Fibroblast of skin of left quadriceps (primary cell): Measurements from ENCODE around the gene CAGE1.

Experiments
- DNase-seq, 2 experiments: peaks; one replicate each; pipeline ENCODE4 v3.0.0-alpha.2; 2013; ENCODE audit warnings: low read depth in 2 of 2

CAGE1 gene

DNA sequence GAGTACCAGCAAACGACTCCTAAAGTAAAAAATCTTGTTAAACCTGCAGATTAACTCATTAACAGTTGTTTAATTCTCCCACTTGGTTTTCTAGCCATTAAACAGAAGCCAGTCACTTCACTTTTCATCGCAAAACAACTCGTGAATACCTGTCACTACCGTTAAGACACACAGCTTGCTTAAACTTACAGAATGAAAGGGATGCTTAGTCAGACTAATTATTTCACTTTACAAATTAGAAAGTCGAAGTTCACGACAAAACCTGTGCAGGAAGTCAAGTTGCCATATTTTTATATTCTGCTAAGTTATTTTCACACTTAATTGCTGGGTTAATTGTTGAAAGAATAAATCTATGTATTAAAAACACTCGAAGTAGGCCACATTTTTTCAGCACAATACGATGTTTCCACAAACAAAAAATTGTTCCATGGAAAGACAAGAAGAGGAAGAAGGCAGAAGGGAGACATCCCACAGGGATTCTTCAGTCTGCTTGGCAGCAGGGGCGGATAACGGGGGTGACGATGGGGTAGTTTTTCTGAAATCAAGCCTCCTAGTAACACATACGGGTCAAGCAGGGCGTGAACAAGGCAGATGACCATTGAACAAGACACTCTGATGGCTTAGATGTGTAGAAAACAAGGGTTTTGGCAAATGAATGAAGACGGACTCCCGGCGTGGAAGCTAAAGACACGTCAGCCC lies 77.5 kb downstream of the CAGE1 start:
- DNase-seq, result no peak

DNA sequence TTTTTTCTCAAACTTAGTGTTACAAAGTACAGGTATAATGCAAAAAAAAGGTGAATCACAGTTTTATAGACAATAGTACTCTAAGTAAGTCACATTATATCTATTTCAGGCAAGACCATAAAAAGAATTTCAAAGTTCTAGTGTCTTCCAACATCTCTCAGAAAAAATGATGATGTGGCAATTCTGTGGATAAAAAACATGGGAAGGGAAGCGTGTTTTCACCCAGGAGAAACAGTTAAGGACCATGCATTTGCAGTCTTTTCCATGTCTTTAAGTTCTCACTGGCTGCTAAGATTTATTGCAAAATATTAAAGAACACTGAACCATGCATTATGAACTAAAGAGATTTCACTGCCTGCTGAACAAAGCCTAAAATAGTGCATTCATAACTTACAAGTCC lies 78.4 kb downstream of the CAGE1 start:
- DNase-seq, result no peak

DNA sequence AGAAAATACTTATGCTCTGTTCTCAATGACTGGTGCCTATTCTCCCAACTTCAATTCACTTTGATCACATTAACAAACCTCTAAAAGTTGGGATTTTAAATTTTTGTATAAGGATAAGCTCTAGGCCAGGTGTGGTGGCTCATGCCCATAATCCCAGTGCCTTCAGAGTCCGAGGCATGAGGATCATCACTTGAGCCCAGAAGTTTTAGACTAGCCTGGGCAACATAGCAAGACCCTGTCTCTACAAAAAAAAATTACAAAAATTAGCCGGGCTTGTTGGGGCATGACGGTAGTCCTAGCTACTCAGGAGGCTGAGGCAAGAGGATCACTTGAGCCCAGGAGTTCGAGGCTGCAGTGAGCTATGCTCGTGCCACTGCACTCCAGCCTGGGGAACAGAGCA lies 80.5 kb downstream of the CAGE1 start:
- DNase-seq, result no peak

DNA sequence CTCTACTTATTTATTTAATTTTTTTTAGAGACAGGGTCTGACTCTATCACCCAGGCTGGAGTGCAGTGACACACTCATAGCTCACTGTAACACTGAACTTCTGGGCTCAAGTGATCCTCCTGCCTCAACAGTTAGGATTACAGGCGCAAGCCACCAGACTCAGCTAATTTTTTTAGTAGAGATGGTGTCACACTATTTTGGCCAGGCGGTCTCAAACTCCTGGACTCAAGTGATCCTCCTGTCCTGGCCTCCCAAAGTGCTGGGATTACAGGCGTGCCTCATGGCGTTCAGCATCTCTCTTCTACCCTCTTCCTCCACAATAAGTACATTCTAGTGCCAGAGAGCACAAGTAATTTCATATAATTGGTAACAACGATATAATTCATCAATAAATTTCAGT lies 82.0 kb downstream of the CAGE1 start:
- DNase-seq, result no peak

DNA sequence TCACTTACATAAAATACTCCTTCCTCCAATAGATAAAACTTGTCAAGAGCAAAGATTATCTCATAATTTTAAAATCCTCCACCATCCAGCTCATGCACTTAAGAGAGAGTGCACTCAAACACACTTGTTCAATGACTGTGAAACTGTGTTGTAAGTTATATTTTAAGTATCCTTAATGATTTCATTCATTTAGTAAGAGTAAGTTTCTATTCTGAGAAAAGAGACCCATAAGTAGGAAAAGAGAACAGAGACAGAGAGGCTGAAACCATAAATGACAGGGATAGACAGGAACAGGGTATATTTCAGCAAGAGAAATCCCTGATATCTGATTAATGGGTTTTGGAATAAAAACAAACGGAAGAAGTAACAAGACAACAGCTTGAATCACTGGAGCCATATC lies 84.7 kb downstream of the CAGE1 start:
- DNase-seq, result no peak

DNA sequence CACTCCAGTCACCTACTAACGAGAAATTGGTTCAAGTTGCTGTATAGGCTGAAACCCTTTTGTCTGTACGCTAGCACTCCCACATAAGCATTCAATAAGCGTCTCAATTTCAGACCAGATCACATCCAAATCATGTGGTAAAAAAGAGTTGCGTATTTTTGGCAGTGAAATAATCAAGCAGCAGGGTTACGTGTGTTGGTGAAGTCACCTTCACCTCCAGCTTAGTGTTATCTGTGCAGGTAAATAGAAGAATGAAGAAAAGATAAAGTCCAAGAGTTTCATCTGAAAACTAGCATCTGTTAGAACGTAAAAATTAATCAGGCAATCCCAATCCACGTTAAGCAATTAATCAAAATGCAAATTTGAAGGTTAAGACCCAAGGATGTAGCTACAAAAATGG lies 87.8 kb downstream of the CAGE1 start:
- DNase-seq, result no peak

DNA sequence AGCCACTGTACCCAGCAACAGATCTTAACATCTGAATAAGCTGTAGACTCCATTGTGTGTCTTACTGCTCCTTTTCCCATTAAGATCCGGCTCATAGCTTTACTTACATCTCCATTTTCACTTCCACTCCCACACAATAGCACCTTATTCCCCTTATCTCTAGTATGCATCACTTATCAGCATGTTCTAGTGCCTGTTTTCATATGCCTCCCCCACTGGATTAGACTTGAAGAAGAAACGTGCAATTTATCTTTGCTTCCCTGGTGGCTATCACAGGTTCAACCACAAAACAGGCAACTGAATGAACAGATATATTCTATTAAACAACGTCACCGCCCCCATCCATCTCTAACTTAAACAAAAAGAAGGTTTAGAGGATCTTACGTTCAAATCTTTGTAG lies 88.6 kb downstream of the CAGE1 start:
- DNase-seq, result no peak

DNA sequence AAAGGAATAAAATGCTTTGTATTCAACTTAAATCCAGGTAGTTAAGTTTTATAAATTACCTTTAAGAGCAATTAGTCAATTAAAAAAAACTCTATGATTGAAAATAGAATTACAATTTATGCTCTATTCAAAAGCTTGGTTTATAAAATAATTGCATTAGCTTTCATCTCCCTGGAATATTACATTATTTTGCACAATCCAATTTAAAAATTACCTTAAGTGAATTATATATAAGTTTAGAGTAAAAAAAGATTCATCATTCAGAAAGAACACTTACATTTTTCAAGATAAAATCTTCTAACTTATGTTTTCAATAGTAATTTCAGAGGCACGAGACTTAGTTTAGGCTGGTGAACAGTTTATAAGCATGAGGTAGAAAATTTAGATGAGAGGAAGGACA lies 91.4 kb downstream of the CAGE1 start:
- DNase-seq, result no peak

DNA sequence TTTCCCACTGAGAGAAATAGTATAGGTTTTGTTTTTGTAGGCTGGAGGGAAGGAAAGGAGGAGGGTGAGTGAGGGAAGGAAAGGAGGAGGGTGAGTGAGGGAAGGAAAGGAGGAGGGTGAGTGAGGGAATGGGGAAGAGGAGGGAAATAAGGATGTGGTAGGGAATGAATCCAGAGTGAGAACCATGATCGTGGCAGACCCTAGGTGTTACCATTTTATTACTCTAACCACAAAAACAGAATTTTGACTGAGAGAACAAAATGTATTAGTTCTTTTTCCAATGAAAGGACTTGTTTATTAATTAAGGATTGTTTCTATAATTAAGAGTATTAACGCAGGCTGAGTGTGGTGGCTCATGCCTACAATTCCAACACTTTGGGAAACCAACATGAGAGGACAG lies 92.9 kb downstream of the CAGE1 start:
- DNase-seq, result no peak

DNA sequence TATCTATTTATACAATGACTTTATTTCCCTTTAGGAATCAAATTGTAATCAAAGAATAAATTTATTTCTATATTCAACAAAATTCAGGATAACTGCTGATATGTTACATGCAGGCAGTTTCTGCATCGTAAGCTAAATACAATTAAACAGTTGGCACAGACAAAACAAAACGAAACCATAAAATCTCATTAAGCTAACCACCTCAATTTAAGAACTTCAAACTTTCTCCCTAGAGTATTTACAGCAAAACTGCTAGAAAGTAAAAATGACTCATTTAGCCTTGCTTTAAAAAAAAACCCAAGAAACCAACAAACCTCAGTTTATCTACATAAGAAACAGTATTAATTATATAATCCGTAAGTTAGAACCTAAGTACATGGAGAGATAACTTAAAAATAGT lies 93.6 kb downstream of the CAGE1 start:
- DNase-seq, result no peak

DNA sequence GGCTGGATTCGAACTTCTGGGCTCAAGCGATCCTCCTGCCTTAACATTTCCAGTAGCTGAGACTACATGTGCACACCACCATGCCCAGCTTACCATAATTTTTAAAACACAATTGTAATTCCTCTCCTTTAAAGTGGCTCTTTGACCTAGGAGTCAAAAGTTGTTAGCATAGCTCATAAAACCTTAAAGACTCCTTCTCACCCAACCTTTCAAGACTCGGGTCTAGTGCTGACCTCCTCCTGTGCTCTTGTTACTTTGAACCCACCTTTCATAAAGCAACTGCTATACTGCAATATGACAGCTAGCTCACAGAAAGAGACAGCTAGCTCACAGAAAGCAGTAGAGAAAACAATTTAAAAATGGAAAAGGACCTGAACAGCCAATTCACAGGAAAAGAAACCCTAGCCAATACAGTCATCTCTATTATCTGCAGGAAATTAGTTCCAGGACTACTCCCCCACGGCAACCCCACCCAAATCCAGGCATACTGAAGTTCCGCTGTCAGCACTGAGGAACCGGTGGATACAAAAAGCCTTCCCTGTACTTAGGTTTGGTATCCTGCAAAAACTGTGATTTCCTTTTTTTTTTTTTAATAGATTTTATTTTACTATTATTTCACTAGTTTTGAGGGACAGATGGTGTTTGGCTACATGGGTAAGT lies 96.8 kb downstream of the CAGE1 start:
- DNase-seq, result no peak

DNA sequence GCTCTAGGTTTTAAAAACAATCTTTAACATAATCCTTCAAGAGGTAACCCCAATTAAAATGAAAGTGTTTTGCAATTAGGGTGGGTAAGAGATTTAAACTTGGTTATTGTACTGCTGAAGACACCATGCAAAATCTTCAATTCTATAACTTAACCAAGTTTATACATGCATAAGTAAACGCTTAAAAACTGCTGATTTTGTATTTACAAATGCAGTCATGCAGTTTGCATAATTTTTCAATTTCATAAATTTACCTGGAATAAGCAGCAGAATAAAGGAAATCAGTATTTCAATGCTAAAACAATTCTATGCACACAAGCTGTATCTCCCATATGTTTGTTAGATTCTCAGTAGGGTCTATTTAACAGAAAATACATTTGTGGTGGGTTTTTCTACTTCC lies 99.5 kb downstream of the CAGE1 start:
- DNase-seq, result no peak

DNA sequence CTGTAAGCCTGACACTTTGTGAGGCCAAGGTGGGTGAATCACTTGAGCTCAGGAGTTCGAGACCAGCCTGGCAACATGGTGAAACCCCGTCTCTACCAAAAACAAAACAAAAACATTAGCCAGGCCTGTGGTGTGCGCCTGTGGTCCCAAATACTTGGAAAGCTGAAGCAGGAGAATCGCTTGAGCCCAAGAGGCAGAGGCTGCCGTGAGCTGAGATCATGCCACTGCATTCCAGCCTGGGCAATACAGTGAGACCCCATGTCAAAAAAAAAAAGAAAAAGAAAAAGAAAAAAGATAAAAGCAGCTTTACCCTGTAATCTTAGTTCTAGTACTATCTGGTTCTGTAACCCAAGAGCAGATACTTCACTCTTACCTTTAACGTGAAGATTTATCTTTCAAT lies 104.1 kb downstream of the CAGE1 start:
- no peak for DNase-seq

DNA sequence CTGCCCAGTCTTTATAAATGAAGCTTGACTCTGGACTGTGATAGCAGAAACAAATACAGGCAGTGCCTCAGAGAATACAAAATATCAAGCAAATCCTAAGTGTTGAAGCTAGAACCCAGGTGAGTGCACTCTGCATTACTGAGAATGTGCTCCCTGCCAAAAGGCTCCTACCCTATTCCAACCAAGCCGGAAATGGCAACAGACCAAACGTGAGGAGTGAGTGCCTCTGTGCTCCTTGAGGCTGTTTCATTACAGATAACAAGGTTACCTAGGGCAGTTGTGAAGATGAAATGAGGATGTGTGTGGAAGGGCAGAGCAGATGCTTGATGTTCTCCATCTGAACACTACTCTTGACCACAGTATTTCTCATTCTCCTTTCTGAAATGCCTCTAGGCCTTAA lies 105.9 kb downstream of the CAGE1 start:
- no peak for DNase-seq

DNA sequence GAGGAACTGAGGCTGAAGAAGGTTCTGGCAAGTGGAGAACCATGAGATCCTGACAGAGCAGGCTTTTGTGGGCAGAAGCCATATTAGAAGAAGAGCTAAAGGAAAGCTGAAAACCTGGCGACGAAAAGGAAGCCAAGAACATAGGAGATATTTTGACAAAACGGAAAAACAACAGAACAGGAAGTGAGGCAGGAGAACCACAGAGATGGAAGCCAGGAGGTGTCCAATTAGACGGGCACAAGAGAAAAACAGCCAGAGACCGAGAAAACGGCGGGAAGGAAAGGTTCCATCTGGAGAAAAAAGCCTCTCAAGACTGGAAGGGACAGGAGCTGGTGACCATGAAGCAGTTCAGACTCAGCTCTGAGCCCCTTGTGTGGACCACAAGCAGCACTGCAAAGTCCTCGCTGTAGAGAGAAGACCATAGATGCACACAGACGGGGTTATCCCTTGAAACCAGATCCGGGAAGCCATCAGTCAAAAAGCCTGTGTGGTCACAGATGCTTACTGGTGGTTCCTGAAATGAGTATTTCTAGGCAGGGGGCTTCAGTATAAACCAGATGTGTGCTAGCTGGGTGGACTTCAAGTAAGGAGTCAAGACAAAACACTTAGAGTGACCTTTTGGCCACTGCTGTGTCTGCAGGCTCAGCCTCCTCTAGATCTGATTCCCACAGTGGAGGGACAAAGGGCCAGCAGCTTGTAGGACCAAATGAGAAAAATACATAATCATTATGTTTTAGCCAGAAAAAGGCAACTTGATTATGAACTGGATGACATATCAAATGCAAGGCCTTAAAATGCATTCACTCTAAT lies 107.2 kb downstream of the CAGE1 start:
- DNase-seq, result no peak
